GM18498 (cell line): Measurements from ENCODE around the gene TIPRL.
"Not testable (repeated sequence)": the region's sequence is repeated elsewhere in the genome, so short reads cannot be mapped to it uniquely, and the experiment has no call there.

ENCODE experiments used
- ATAC-seq: cut with Tn5 transposase; IDR thresholded peaks from one replicate; pipeline ENCODE4 v1.9.1; 2021; ENCODE audit warnings: mild to moderate bottlenecking, moderate library complexity; ENCODE audit not compliant: unreplicated experiment

The TIPRL gene

DNA sequence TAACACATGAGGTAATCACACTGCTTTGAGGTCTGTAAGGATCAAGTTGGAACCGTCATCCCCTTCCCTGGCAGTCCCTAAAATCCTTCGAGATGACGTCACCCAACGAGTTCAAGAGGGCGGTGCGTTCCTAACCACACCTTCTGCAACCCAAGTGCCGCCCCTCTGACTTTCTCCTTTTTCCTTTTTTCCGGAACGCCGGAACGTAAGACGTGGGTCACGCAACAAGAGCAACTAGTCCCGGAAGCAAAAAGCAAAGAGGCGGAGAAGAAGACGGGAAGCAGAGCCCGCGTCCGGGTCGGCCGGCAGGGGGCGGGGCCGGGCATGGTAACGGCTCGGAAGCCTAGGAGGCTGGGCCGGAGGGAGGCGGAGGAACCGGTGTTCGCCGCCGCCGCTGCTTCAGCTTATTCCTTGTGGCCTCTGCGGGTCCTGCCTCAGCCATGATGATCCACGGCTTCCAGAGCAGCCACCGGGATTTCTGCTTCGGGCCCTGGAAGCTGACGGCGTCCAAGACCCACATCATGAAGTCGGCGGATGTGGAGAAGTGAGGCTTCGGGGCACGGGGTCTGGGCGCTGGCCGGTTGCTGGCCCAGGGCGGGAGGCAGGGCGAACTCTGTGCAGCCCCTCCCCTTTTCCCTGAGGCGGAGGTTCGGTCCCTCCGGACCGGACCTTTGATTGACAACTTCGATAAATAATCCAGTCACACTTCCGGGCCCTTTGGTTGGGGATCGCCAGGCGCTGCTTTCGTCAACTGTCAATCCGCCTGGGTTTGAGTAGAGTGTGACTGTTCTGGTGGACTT, at the start of gene TIPRL:
TIPRL (plus strand) TSS at position 325 of the 800 bp plus-strand sequence; CDS start at position 441, 116 bp downstream.
- peak; percentile 94 for ATAC-seq

- ATAC-seq: no peak
Observed at GRCh38 chr1:168129933-168130332, 48.8 kb upstream of the TIPRL start.

GRCh38 chr1:168134132-168134531, 44.6 kb upstream of the TIPRL start:
- no peak for ATAC-seq

GRCh38 chr1:168134642-168135041, 44.1 kb upstream of the TIPRL start:
- no peak for ATAC-seq

DNA sequence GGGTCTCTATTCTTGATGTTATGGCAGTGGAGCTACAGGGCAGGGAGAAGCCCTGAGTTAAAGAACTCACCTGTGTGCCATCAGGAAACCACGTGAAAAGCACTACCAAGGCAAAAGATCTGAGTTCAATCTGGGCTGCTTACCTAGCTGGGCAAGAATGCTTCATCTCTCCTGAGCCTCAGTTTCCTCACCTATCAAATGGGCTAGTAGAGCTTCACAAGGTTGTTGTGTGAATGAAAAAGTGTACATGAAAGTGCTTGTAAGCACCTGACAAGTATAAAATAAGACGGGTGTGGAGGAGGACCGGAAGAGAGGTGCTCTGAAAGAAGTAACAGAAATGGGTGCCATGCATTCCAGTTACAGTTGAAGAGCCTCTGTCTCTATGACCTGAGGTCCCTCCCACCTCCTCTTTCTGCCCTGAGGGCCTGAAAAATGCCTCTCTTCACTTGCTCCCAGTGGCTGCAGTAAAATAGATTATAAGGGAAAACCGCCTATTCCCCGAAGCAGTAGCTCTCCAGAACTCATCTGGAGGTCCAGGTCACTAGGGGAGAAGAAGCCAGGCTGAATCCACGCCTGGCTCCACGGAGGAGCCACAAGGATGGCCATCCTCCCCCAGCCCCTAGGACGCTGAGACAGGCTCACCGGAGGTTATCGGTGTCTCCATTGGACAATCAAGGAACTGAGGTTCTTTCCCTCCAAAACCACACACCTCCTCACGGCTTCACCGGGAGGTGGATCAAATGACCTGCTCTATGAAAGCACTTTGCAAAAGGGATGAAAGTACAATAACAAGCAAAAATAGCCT, 43.4 kb upstream of the TIPRL start:
- ATAC-seq: no peak

DNA sequence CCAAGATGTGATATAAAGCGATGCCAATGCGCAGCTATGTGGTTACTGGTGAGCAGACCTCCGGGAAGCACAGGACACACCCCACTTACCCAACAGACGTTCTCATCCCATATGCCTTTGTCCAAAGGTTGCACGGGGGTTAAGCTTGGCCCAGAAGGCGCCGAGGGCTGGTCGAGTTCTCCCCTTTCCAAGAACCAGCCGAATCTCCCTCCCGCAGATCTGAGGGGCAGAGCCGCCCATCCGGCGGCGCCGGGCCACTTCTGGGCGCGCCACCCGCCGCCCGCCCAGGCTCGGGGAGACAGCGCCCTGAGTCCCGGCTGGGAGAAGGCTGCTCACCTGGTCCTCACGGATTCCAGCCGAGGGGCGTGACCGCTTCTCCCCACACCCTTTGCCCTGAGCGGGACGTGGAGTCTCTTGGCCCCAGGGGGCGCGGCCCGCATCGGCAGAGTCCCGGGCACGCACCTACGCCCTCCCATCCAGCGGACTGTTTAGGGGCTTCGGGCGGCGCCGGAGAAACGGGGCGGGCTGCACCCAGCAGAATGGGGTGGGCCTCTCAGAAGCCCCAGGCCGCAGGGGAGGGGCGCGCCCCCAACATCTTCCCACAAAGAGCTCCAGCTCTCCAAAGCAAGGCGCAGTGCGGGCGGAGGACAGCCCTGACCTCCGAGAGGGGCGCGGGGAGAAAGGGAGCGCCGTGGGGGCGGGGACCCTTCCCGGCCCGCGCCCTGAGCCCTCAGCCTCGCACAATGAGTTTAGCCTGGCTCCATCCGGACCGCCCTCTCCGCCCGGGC, 42.6 kb upstream of the TIPRL start:
- peak; percentile 44 for ATAC-seq

DNA sequence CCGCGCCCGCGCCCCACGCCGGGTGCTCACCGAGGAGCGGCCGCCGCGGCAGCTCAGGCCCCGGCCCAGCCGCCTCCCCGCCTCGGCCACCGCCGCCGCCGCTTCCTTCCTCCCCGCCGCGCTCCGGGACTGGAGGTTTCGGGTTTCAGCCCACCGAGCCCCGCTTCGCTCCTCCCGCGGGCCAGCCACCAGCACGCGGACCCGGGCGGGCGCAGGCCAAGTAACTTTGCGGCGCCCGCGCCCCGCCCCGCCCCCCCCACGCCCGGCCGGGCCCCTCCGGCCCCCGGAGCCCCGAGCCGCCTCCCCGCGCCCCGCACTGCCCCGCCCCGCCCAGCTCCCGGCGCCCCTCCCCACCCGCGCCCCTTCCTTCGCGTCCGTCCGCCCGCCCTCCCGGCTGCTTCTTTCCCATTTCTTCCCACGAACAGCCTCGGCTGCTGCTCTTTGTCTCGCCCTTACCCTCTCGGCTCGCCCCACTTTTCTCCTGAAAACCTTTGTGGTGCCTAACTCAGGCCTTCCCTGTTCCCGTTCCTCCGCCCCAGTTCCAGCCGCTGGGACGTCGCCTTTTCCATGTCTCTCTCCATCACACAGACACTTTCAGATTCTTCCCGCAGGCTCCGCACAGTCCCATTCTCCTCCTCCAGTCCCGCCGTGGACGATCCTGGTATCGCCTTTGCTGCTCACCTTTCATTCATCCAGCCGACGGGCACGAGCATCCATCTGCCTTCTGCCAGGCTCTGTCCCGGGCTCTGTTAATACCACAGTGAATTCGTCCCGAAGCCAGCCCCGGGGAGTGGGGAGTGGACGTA, 41.9 kb upstream of the TIPRL start, which contains the start of gene GPR161:
GPR161 (minus strand) TSS at position 222 of the 806 bp plus-strand sequence. CDS start 32,080 bp downstream, outside the sequence.
- ATAC-seq: peak; percentile 63

DNA sequence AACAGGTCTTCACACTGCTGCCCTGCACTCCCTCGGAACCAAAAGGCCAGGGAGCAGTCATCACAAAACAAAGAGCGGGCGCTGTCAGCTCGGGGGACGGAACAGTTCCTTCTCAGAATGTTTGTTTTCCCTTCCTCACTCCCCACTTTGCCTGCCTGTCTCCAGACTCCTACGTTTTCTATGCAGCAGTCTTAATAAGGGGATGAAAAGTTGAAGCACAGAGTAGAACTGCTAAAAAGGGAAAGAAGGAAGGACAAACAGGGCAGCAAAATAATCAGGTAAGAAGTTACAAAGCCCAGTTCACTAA, 41.3 kb upstream of the TIPRL start:
- no peak for ATAC-seq

- no peak for ATAC-seq
Observed at GRCh38 chr1:168138134-168138533, 40.6 kb upstream of the TIPRL start.

DNA sequence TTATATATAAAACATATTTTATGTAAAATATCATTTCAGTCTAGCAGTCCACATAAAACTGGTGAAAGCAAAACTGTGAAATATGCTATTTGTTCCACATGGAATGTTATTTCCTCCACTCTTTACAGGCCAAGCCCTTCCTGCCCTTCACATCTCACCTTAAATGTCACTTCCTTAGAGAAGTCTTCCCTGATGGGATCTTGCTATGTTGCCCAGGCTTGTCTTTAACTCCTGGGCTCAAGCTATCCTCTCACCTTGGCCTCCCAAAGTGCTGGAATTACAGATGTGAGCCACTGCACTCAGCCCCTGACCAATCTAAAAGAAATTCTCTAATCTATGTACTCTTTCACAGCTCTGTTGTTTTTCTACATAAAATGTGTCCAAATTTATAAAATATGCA, 39.7 kb upstream of the TIPRL start:
- ATAC-seq: no peak

DNA sequence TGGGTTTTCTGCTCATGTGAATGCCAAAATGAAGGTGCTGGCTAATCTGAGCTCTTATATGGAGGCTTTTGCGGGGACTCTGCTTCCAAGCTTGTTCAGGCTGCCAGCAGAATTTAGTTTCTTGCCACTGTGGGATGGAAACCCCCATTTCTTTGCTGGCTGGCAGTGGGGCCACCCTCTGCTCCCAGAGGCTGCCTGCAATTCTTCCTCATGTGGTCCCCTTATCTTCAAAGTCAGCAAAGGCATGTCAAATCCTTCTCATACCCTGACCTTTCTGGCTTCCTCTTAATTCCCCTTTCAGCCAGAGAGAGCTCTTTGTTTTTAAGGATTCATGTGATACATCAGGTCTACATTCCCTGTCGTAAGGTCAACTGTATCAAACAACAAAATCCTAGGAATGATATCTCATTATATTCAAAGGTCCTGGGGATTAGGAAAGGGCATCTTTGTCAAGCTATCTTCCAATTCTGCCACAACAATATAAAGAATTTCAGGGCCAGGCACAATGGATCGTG, 36.8 kb upstream of the TIPRL start:
- ATAC-seq: no peak

GRCh38 chr1:168145184-168146159, 33.3 kb upstream of the TIPRL start:
- ATAC-seq: peak; percentile 91

DNA sequence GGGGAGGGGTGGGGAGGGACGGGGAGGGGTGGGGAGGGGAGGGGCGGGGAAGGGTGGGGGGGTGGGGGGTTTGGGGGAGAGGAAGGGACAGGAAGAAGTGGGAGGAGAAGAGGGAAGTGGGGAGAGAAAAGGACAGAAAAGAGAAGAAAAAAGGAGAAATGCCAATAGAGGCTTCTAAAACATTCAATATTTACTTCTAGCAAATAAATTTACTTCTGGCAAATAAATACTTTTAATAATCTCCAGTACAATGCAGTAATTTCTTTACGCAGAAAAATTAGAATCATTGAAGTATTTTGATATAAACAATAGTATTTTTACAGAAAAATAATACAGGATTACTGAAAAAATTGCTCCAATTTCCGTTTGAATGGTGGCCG, 32.6 kb upstream of the TIPRL start:
- ATAC-seq: no peak

DNA sequence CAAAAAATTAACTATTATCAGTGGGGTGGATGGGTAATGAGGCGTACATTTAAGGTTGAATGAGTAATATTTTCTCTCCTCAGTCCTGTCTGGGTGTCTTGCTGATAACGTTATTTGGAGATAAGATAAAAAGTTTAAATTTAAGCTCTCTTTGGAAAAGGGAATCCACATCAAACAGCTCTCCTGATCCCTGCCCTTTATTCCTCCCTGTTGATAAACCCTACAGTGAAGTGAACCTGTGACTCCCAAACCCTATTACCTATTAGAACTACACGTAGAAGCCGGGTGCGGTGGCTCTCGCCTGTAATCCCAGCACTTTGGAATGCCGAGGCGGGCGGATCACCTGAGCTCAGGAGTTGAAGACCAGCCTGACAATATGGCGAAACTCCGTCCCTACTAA, 32.1 kb upstream of the TIPRL start:
- ATAC-seq: no peak

DNA sequence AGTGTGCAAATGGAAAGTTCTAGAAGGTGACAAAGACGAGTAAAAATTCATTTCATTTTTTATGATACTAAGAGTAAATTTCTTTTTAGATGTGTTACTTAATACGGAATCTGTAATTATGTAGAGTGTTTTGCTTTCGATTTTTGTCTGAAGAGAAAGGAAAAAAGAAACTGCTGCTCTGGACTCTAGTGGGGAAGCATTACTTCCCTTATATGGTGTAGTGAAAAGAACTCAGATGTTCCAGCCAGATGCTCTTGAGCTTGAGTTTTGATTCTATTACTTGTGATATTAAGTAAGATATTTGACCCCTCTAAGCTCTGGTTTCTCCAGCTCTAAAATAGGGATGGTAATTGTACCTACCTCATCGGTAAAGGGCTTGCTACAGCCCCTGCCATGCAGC, 29.8 kb upstream of the TIPRL start:
- ATAC-seq: peak; percentile 74

GRCh38 chr1:168150283-168150682, 28.5 kb upstream of the TIPRL start:
- no peak for ATAC-seq

GRCh38 chr1:168151935-168152334, 26.8 kb upstream of the TIPRL start:
- ATAC-seq: no peak

DNA sequence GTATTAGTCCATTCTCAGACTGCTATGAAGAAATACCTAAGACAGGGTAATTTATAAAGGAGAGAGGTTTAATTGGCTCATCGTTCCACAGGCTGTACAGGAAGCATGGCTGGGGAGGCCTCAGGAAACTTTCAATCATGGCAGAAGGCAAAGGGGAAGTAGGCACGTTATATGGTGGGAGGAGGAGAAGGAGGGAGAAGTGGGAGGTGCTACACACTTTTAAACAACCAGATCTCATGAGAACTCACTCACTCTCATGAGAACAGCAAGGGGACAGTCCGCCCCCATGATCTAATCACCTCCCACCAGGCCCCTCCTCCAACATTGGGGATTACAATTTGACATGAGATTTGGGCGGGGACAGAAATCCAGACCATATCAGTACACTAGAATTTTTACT, 24.1 kb upstream of the TIPRL start:
- ATAC-seq: not testable (repeated sequence)

DNA sequence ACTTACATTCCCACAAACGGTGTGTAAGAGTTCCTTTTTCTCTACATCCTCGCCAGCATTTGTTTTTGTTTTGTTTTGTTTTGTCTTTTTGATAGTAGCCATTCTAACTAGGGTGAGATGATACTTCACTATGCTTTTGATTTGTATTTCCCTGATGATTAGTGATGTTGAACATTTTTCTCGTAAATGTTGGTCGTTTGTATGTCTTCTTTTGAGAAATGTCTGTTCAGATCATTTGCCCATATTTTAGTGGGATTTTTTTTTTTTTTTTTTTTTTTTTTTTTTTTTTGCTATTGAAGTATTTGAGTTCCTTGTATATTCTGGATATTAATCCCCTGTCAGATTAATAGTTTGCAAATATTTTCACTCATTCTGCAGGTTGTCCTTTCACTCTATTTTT, 22.9 kb upstream of the TIPRL start:
- ATAC-seq: no peak
